ENCODE results near the gene RASGRP1.

DNA sequence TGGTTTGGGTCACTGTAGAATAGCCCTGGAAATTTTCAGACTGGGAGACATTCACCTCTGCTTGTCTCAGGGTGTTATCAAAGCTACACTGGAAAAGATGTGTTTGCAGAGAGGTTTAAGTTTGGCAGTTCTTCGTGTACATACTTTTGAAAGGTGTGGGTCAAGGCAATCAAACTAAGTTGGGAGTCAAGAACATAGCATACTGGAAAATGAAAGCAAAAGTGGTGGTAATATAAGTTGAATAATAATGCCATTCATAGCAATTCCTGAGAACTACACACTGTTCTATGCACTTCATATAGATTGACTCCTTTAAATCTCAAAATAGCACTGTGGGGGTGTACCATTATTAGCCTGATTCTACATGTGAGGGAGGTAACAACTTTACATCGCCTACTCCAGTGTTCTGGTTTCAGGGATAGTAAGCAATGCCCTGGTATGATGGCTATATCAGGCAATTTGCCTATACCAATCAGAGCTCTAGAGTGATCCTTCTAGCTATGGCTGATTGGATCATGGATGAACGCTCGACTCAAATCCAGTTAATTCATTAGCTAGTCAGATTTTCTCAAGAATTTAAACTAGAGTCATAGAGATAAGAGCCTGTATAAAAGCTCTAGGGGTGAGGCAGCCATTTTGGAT is 44.6 kb upstream of the RASGRP1 start:
- TF ChIP-seq, protein P1, sequence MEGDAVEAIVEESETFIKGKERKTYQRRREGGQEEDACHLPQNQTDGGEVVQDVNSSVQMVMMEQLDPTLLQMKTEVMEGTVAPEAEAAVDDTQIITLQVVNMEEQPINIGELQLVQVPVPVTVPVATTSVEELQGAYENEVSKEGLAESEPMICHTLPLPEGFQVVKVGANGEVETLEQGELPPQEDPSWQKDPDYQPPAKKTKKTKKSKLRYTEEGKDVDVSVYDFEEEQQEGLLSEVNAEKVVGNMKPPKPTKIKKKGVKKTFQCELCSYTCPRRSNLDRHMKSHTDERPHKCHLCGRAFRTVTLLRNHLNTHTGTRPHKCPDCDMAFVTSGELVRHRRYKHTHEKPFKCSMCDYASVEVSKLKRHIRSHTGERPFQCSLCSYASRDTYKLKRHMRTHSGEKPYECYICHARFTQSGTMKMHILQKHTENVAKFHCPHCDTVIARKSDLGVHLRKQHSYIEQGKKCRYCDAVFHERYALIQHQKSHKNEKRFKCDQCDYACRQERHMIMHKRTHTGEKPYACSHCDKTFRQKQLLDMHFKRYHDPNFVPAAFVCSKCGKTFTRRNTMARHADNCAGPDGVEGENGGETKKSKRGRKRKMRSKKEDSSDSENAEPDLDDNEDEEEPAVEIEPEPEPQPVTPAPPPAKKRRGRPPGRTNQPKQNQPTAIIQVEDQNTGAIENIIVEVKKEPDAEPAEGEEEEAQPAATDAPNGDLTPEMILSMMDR (conservative IDR thresholded peaks at IDR 0.05 in 1 of 2, IDR thresholded peaks at IDR 0.05 in 1 of 2; ENCODE audit: low read depth in 1 of 2, low read length in 2 of 2), result no peak
- TF ChIP-seq EZH2 (IDR thresholded peaks at IDR 0.05; ENCODE audit: low read length, missing control alignments), result no peak

All from fibroblast of lung (primary cell).